ENCODE results near the gene SERTM1. TPM values are rescaled to one million over a fixed set of nuclear protein-coding genes. Genes with fewer than 3 reads are reported as not detected.

Gene SERTM1
- total and polyA plus RNA-seq, 2 experiments from 2014 or later: not detected

GRCh38 chr13:36745436-36745835, 71.6 kb downstream of the SERTM1 start:
- TF ChIP-seq EZH2 (IDR thresholded peaks at IDR 0.05; ENCODE audit: insufficient read depth, poor library complexity, severe bottlenecking) (no peak), EZH2phosphoT487 (IDR thresholded peaks at IDR 0.05; ENCODE audit: insufficient read depth, low read depth) (no peak)
- Histone ChIP-seq H3K4me2 (ENCODE audit: unreplicated experiment) (no peak overlapping the region), H3K27ac (no peak overlapping the region), H3K9me3 (ENCODE audit: low read depth) (no peaks in the 10 kb centered on the region), H2AFZ (no peak overlapping the region), H3K27me3 (replicated peaks; ENCODE audit: insufficient read depth) (no peaks in the 10 kb centered on the region), H3K4me1 (ENCODE audit: insufficient read depth) (no peaks in the 10 kb centered on the region), H4K20me1 (ENCODE audit: insufficient read depth) (no peaks in the 10 kb centered on the region), H3F3A (ENCODE audit: insufficient read depth) (no peaks in the 10 kb centered on the region), H3K4me3 (no peak overlapping the region), H3K36me3 (ENCODE audit: low read depth) (no peaks in the 10 kb centered on the region), H3K9me2 (ENCODE audit: insufficient read depth) (no peaks in the 10 kb centered on the region), H3K79me2 (ENCODE audit: insufficient read depth) (no peaks in the 10 kb centered on the region), H3K9ac (no peak overlapping the region)
- DNase-seq: no peak
- 25 to 33% methylated on average over 3 of the region's 3 CpGs for WGBS, 2 experiments (ENCODE audit: low coverage in 1 of 2, low lambda C conversion rate in 2 of 2, missing lambda C conversion rate in 2 of 2)
- in situ Hi-C loops (cut with MboI): loop anchor here (25.0 kb wide), 1 partner anchor 458 kb away; the partner anchor contains the start of gene CCDC169

GRCh38 chr13:36746051-36746450, 72.2 kb downstream of the SERTM1 start:
- Histone ChIP-seq H3K27ac (no peak overlapping the region), H3K4me3 (no peak overlapping the region), H2AFZ (no peak overlapping the region), H3F3A (ENCODE audit: insufficient read depth) (no peaks in the 10 kb centered on the region), H3K9me2 (ENCODE audit: insufficient read depth) (no peaks in the 10 kb centered on the region), H3K9ac (no peak overlapping the region), H3K36me3 (ENCODE audit: low read depth) (no peaks in the 10 kb centered on the region), H3K4me1 (ENCODE audit: insufficient read depth) (no peaks in the 10 kb centered on the region), H3K79me2 (ENCODE audit: insufficient read depth) (no peaks in the 10 kb centered on the region), H3K9me3 (ENCODE audit: low read depth) (no peaks in the 10 kb centered on the region), H3K27me3 (replicated peaks; ENCODE audit: insufficient read depth) (no peaks in the 10 kb centered on the region), H4K20me1 (ENCODE audit: insufficient read depth) (no peaks in the 10 kb centered on the region), H3K4me2 (ENCODE audit: unreplicated experiment) (no peak overlapping the region)
- TF ChIP-seq EZH2phosphoT487 (IDR thresholded peaks at IDR 0.05; ENCODE audit: insufficient read depth, low read depth) (no peak), EZH2 (IDR thresholded peaks at IDR 0.05; ENCODE audit: insufficient read depth, poor library complexity, severe bottlenecking) (no peak)
- WGBS, 2 experiments (ENCODE audit: low coverage in 1 of 2, low lambda C conversion rate in 2 of 2, missing lambda C conversion rate in 2 of 2): 70 to 73% methylated on average over 2 of the region's 2 CpGs
- in situ Hi-C loops (cut with MboI): loop anchor here (25.0 kb wide), 1 partner anchor 459 kb away; the partner anchor contains the start of gene CCDC169
- no peak for DNase-seq

Other genes with a start within 250 kb of the SERTM1 start
- gene CCNA1, start 241.5 kb upstream of the SERTM1 start, total RNA-seq (2014; rRNA removed; shearing (Covaris generic)): not detected in 2 replicates
- gene CCNA1, start 241.5 kb upstream of the SERTM1 start, polyA plus RNA-seq (2016; fragmentation: Nextera tagmentation; extraction: Ambion mirVana): not detected in 2 replicates
- gene RFXAP, start 145.2 kb downstream of the SERTM1 start, total RNA-seq (2014; rRNA removed; shearing (Covaris generic)): 0.89 and 1.8 TPM in 2 replicates
- 2.2 and 2.4 TPM in 2 replicates for gene RFXAP, start 145.2 kb downstream of the SERTM1 start, polyA plus RNA-seq (2016; fragmentation: Nextera tagmentation; extraction: Ambion mirVana)
- gene SMAD9, start 246.2 kb downstream of the SERTM1 start, total RNA-seq (2014; rRNA removed; shearing (Covaris generic)): 9.4 and 10.8 TPM in 2 replicates
- gene SMAD9, start 246.2 kb downstream of the SERTM1 start, polyA plus RNA-seq (2016; fragmentation: Nextera tagmentation; extraction: Ambion mirVana): 9.1 and 10.6 TPM in 2 replicates

Measured in GM23248 (cell line).